GM19452 (cell line): ENCODE data around the gene AGBL4.
"Not testable (repeated sequence)": the region's sequence is repeated elsewhere in the genome, so short reads cannot be mapped to it uniquely, and the experiment has no call there.

Experiments used
- ATAC-seq: cut with Tn5 transposase; IDR thresholded peaks from one replicate; pipeline ENCODE4 v1.9.1; 2021; ENCODE audit not compliant: unreplicated experiment

The AGBL4 gene

GRCh38 chr1:48523558-48523957 is 1500.2 kb downstream of the AGBL4 start:
- no peak for ATAC-seq

GRCh38 chr1:48519896-48520295 is 1503.9 kb downstream of the AGBL4 start:
- ATAC-seq, result not testable (repeated sequence)

- no peak for ATAC-seq
These were observed 1516.9 kb downstream of the AGBL4 start for GRCh38 chr1:48506870-48507269.

- no peak for ATAC-seq
These were observed 1523.0 kb downstream of the AGBL4 start for GRCh38 chr1:48500541-48501450.

GRCh38 chr1:48499211-48499735 is 1524.5 kb downstream of the AGBL4 start:
- no peak for ATAC-seq

GRCh38 chr1:48498096-48498791 is 1525.5 kb downstream of the AGBL4 start:
- peak; percentile 87 for ATAC-seq

GRCh38 chr1:48495911-48496310 is 1527.8 kb downstream of the AGBL4 start:
- no peak for ATAC-seq

GRCh38 chr1:48495166-48495565 is 1528.6 kb downstream of the AGBL4 start:
- ATAC-seq, result no peak

GRCh38 chr1:48493970-48494769 is 1529.6 kb downstream of the AGBL4 start:
- no peak for ATAC-seq

GRCh38 chr1:48493041-48493440 is 1530.7 kb downstream of the AGBL4 start:
- ATAC-seq, result no peak

- ATAC-seq, result no peak
These were observed 1531.4 kb downstream of the AGBL4 start for GRCh38 chr1:48492392-48492791.

- ATAC-seq, result no peak
These were observed 1535.0 kb downstream of the AGBL4 start for GRCh38 chr1:48488721-48489120.
